Stimulated activated CD4-positive, alpha-beta T cell treated with anti-CD3 and anti-CD28 coated beads, Interleukin-12 subunit alpha, Interleukin-12 subunit beta, amount 100 ng/mL, for 4 hours (primary cell): Measurements from ENCODE around the gene SARM1.
"Not testable (repeated sequence)": the region's sequence is repeated elsewhere in the genome, so short reads cannot be mapped to it uniquely, and the experiment has no call there.

ENCODE experiments used
- DNase-seq: peaks from one replicate; pipeline ENCODE4 v3.0.0-alpha.2; 2020

The SARM1 gene

GRCh38 chr17:28433721-28434120 lies 62.2 kb downstream of the SARM1 start:
- no peak for DNase-seq

- not testable (repeated sequence) for DNase-seq
These were observed 62.8 kb downstream of the SARM1 start for GRCh38 chr17:28434326-28434725.

DNA sequence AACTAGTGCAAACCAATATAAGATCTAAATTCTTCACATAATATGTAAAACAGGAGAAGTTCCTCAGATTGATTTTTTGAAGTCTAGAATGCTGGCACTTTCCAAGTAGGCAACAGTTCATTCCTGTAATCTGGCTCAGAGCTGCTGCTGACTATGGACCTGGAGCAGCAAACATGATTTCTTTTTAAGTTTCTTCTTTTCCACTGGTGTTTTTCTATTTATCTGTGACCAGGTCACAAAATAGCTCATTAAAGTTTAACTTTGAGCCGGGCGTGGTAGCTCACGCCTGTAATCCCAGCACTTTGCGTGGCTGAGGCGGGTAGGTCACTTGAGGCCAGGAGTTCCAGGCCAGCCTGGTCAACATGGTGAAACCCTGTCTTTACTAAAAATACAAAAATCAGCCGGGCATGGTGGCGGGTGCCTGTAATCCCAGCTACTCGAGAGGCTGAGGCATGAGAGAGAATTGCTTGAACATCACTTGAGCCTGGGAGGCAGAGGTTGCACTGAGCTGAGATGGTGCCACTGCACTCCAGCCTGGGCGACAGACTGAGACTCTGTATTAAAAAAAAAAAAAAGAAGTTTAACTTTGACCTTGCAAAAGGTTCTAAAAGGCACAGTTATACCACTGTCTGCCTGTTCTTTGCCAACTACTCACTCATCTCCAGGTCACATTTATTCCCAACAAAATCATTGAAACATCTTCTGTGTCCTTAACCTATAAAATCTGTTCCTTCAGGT lies 72.6 kb downstream of the SARM1 start:
- no peak for DNase-seq

DNA sequence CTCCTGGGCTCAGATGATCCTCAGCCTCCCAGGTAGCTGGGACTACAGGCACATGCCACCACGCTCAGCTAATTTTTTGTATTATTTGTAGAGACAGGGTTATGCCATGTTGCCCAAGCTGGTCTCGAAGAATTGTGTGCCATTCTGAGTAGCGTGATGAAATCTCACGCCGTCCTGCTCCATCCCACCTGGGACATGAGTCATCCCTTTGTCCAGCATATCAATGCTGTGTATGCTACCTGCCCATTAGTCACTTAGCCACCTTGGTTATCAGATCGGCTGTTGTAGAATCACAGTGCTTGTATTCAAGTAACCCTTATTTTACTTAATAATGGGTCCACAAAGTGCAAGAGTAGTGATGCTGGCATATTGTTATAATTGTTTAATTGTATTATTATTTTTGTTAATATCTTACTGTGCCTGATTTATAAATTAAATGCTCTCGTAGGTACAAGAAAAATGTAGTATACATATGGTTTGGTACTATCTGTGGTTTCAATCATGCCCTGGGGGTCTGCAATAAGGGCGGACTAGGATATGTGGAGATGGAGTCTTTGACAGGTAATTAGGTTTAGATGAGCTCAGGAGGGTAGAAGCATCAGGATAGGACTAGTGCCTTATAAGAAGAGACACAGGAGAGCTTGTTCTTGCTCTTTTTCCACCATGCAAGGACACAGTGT lies 75.4 kb downstream of the SARM1 start:
- no peak for DNase-seq

DNA sequence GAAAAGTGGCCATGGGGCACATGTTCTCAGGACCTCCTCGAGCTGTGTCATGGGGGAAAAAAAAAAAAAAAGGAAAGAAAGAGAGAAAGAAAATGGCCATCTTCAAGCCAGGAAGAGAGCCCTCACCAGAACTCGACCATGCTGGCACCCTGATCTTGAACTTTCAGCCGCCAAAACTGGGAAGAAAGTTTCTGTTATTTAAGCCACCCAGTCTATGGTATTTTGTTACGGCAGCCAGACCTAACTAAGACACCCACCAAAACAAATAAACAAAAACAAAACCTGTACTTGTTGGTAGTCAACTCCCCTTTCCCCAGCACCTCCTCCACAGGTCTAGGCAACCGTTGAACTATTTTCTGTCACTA lies 75.9 kb downstream of the SARM1 start:
- DNase-seq, result no peak

DNA sequence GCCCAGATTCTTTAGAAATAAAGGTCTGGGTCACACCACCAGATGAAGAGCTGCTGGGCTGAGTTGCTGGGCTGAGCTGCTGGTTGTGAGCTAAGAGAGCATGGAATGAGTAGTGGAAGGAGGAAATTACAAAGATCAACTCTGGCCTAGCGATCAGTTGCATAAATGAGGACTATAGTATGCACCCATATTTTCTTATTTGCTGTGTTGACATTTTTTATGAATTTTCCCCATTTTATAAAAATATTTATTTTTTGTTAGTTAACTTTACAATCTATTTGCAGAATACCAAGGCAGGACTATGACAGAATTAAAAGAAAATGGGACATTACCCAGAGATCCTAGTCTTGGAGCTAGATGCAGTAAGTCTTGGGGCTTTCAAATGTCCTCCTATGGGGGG lies 78.4 kb downstream of the SARM1 start:
- DNase-seq, result no peak
